ENCODE results near the gene DAP.

DAP gene

GRCh38 chr5:10629682-10630081 lies 131.4 kb downstream of the DAP start:
- no peak for DNase-seq
